Liver (tissue), 9 donors: ENCODE results near the gene DIP2C. TPM values are rescaled to one million over a fixed set of nuclear protein-coding genes. Genes with fewer than 3 reads are reported as not detected.

Experiments used
- DNase-seq: peaks from one replicate; pipeline ENCODE4 v3.0.0-alpha.2; 2017; ENCODE audit warnings: low spot score
- H3K27ac ChIP-seq, 2 donors: one replicate each; pipeline ENCODE4 v1.7.0; 2013; ENCODE audit warnings: inconsistent platforms in 2 of 2, low read length in 2 of 2, control low read depth in 1 of 2, low read depth in 1 of 2, mild to moderate bottlenecking in 1 of 2
- H3K27me3 ChIP-seq, 4 donors: one replicate each; pipeline versions ENCODE4 v1.6.1 to v1.7.0; 2013; ENCODE audit warnings: low read length in 3 of 4, inconsistent platforms in 1 of 4, mild to moderate bottlenecking in 1 of 4, moderate library complexity in 1 of 4; ENCODE audit not compliant: control insufficient read depth in 4 of 4, insufficient read depth in 4 of 4
- H3K36me3 ChIP-seq, 4 donors: one replicate each; pipeline versions ENCODE4 v1.6.1 to v1.7.0; 2013; ENCODE audit warnings: low read length in 3 of 4, mild to moderate bottlenecking in 3 of 4, low read depth in 1 of 4, moderate library complexity in 1 of 4; ENCODE audit not compliant: control insufficient read depth in 4 of 4, insufficient read depth in 3 of 4
- H3K4me1 ChIP-seq, 4 donors: one replicate each; pipeline versions ENCODE4 v1.6.1 to v1.7.0; 2013; ENCODE audit warnings: low read length in 3 of 4, mild to moderate bottlenecking in 3 of 4, moderate library complexity in 1 of 4; ENCODE audit not compliant: control insufficient read depth in 4 of 4, insufficient read depth in 4 of 4
- H3K4me3 ChIP-seq, 3 donors: one replicate each; pipeline versions ENCODE4 v1.6.1 to v1.7.0; 2013; ENCODE audit warnings: low read length in 3 of 3, control low read depth in 1 of 3, low read depth in 1 of 3, mild to moderate bottlenecking in 1 of 3
- H3K9ac ChIP-seq, 2 donors: one replicate each; pipeline ENCODE4 v1.7.0; 2013; ENCODE audit warnings: low read length in 2 of 2, mild to moderate bottlenecking in 2 of 2, moderate library complexity in 2 of 2, control low read depth in 1 of 2, low read depth in 1 of 2
- H3K9me3 ChIP-seq, 4 donors: one replicate each; pipeline versions ENCODE4 v1.6.1 to v1.7.0; 2013; ENCODE audit warnings: low read length in 3 of 4; ENCODE audit not compliant: control insufficient read depth in 4 of 4
- EGR1 ChIP-seq, 2 donors: IDR thresholded peaks; 2 replicates each; pipeline ENCODE4 v1.6.1; 2016 to 2018; ENCODE audit warnings: antibody characterized with exemption in 2 of 2, low read depth in 2 of 2
- FOXA1 ChIP-seq: IDR thresholded peaks from 2 replicates; pipeline ENCODE4 v1.6.1; 2016; ENCODE audit warnings: antibody characterized with exemption
- FOXA2 ChIP-seq: IDR thresholded peaks from 2 replicates; pipeline ENCODE4 v1.6.1; 2016; ENCODE audit warnings: antibody characterized with exemption
- GABPA ChIP-seq, 2 donors: IDR thresholded peaks in 1 of 2; conservative IDR thresholded peaks in 1 of 2; 2 replicates each; pipeline ENCODE4 v1.6.1; 2016; ENCODE audit warnings: antibody characterized with exemption in 2 of 2, mild to moderate bottlenecking in 1 of 2, moderate library complexity in 1 of 2
- HNF4A ChIP-seq, 2 donors: conservative IDR thresholded peaks; 2 replicates each; pipeline ENCODE4 v1.6.1; 2016; ENCODE audit warnings: antibody characterized with exemption in 2 of 2, mild to moderate bottlenecking in 2 of 2
- JUND ChIP-seq, 2 donors: IDR thresholded peaks; 2 replicates each; pipeline ENCODE4 v1.6.1; 2016; ENCODE audit warnings: antibody characterized with exemption in 2 of 2
- NR2F2 ChIP-seq: IDR thresholded peaks from 2 replicates; pipeline ENCODE4 v1.6.1; 2016; ENCODE audit warnings: antibody characterized with exemption
- RAD21 ChIP-seq, 2 donors: IDR thresholded peaks; 2 replicates each; pipeline ENCODE4 v1.6.1; 2016; ENCODE audit warnings: antibody characterized with exemption in 2 of 2, mild to moderate bottlenecking in 2 of 2
- RXRA ChIP-seq, 2 donors: IDR thresholded peaks; 2 replicates each; pipeline ENCODE4 v1.6.1; 2017 to 2018; ENCODE audit warnings: antibody characterized with exemption in 2 of 2, mild to moderate bottlenecking in 1 of 2
- SP1 ChIP-seq: IDR thresholded peaks from 2 replicates; pipeline ENCODE4 v1.6.1; 2018; ENCODE audit warnings: antibody characterized with exemption, mild to moderate bottlenecking
- TAF1 ChIP-seq: conservative IDR thresholded peaks from 2 replicates; pipeline ENCODE4 v1.6.1; 2016; ENCODE audit warnings: antibody characterized with exemption, mild to moderate bottlenecking
- YY1 ChIP-seq: IDR thresholded peaks from 2 replicates; pipeline ENCODE4 v1.6.1; 2016; ENCODE audit warnings: antibody characterized with exemption, mild to moderate bottlenecking
- WGBS: extraction: QIAGEN DNeasy Blood & Tissue Kit; methylation state at CpG from one replicate; pipeline ENCODE4 v1.1.7; 2013; 5-methylcytosine and 5-hydroxymethylcytosine counted together
- polyA plus RNA-seq, 2 donors: library from polyadenylated mRNA; stranded (reverse) in 1 of 2; unstranded in 1 of 2; fragments of 200-250 nt in 1 of 2; fragments of >200 nt in 1 of 2; fragmentation: Nextera tagmentation in 1 of 2; extraction: Ambion mirVana in 1 of 2; gene quantifications; one replicate each; pipeline versions ENCODE4 v1.2.1 to v1.2.3, GENCODE V29; 2013 to 2015
- total RNA-seq, 2 donors: library from RNA; depleted of rRNA; stranded (reverse); fragments of >200 nt; gene quantifications; one replicate each; pipeline ENCODE4 v1.2.3, GENCODE V29; 2014
- TF ChIP-seq, protein P1 (sequence below): IDR thresholded peaks from 2 replicates; pipeline ENCODE4 v1.6.1; 2016; ENCODE audit warnings: antibody characterized with exemption
- TF ChIP-seq, protein P2 (sequence below): IDR thresholded peaks from 2 replicates; pipeline ENCODE4 v1.6.1; 2016; ENCODE audit warnings: antibody characterized with exemption
- TF ChIP-seq, protein P3 (sequence below): IDR thresholded peaks from 2 replicates; pipeline ENCODE4 v1.6.1; 2016; ENCODE audit warnings: antibody characterized with exemption
- TF ChIP-seq, protein P4 (sequence below): fragments of 150-350 bp; IDR thresholded peaks from 2 replicates; pipeline ENCODE4 v1.5.1; 2017; ENCODE audit warnings: improper control_type of control experiment, low read depth, low read length; ENCODE audit not compliant: missing input control
- TF ChIP-seq, protein P5 (sequence below): IDR thresholded peaks from 2 replicates; pipeline ENCODE4 v1.6.1; 2016; ENCODE audit warnings: antibody characterized with exemption, mild to moderate bottlenecking
- donor health status: healthy.
- donor health status: healthy.
- donor health status: healthy.
- donor health status: healthy.
- donor health status: healthy.

The DIP2C gene
- total and polyA plus RNA-seq, 4 donors = 4.2 to 12.2 (median 5.7) TPM

DNA sequence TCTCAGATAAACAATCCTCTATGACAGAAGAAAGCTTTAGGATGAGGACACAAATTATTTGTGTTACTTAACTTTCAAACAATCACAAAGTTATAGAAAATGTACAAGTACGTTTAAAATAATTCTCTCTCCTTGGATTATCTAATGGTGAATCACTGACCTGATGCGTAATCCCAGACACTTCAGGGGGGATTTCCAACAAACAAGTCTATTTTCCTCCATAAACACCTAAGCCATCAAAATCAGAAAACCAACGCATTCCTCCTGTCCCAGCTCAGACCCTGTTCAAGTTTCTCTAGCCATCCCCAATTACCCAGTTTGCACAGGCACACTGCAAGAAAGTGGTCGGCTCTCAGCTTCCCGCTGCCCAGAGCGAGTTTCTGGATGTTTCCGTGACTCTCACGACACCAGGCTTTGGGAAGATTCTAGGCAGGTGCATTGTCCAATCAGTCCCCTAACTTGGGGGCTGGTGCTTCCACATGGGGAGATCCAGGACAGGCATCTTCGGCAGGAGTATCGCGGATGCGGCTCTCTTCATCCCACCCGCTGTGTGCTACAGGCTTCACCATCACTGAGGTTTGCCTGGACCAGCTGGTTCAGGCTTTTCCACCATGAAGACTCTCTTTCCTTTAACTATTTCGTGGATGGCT lies 354.2 kb downstream of the DIP2C start:
- H3K9me3 ChIP-seq = no peaks in the 10 kb centered on the region
- 93% methylated on average over 14 of the region's 14 CpGs for WGBS
- H3K36me3 ChIP-seq = peaks cover 0 to 7% (median 2%) of the 10 kb centered on the region in 4 donors
- no peak for DNase-seq
- no peak overlapping the region for H3K4me3 ChIP-seq
- no peaks in the 10 kb centered on the region for H3K27me3 ChIP-seq
- peaks cover 0 to 6% (median 5%) of the 10 kb centered on the region in 4 donors for H3K4me1 ChIP-seq
- H3K27ac ChIP-seq = no peak overlapping the region
- no peak for TF ChIP-seq HNF4A (conservative IDR thresholded peaks at IDR 0.05)
- no peak for TF ChIP-seq SP1
- TF ChIP-seq FOXA1 = no peak
- no peak for TF ChIP-seq RXRA (IDR thresholded peaks at IDR 0.05)
- TF ChIP-seq GABPA (IDR thresholded peaks at IDR 0.05 in 1 of 2, conservative IDR thresholded peaks at IDR 0.05 in 1 of 2) = no peak
- TF ChIP-seq, protein P1, sequence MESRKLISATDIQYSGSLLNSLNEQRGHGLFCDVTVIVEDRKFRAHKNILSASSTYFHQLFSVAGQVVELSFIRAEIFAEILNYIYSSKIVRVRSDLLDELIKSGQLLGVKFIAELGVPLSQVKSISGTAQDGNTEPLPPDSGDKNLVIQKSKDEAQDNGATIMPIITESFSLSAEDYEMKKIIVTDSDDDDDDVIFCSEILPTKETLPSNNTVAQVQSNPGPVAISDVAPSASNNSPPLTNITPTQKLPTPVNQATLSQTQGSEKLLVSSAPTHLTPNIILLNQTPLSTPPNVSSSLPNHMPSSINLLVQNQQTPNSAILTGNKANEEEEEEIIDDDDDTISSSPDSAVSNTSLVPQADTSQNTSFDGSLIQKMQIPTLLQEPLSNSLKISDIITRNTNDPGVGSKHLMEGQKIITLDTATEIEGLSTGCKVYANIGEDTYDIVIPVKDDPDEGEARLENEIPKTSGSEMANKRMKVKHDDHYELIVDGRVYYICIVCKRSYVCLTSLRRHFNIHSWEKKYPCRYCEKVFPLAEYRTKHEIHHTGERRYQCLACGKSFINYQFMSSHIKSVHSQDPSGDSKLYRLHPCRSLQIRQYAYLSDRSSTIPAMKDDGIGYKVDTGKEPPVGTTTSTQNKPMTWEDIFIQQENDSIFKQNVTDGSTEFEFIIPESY = no peak
- TF ChIP-seq, protein P2, sequence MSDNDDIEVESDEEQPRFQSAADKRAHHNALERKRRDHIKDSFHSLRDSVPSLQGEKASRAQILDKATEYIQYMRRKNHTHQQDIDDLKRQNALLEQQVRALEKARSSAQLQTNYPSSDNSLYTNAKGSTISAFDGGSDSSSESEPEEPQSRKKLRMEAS = no peak
- TF ChIP-seq RAD21 (IDR thresholded peaks at IDR 0.05) = no peak
- TF ChIP-seq NR2F2 = no peak
- TF ChIP-seq FOXA2 = no peak
- H3K9ac ChIP-seq = no peak overlapping the region

DNA sequence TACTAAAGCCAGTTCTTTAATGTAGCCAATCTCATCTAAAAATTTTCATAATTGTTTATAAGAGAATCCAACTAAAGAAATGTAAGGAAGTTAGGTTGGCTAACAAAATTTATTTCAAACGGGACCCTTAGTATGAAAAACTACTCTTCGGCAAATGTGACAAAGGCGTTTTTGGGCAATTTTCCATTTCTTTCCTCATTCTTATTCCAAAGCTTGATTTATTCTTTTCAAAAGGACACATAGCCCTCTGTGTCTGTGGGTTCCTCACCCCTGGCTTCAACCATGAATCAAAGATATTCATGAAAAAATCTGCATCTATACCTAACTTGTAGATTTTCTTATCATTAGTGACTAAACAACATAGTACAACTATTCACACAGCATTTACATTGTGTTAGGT lies 358.3 kb downstream of the DIP2C start:
- peaks cover 0 to 12% (median 5%) of the 10 kb centered on the region in 4 donors for H3K4me1 ChIP-seq
- no peak overlapping the region for H3K9ac ChIP-seq
- H3K27ac ChIP-seq = no peak overlapping the region
- no peak overlapping the region for H3K4me3 ChIP-seq
- no peak for DNase-seq
- TF ChIP-seq GABPA (IDR thresholded peaks at IDR 0.05 in 1 of 2, conservative IDR thresholded peaks at IDR 0.05 in 1 of 2) = no peak
- no peak for TF ChIP-seq RXRA (IDR thresholded peaks at IDR 0.05)
- TF ChIP-seq, protein P3, sequence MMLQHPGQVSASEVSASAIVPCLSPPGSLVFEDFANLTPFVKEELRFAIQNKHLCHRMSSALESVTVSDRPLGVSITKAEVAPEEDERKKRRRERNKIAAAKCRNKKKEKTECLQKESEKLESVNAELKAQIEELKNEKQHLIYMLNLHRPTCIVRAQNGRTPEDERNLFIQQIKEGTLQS = no peak
- no peak for TF ChIP-seq YY1
- no peak for TF ChIP-seq FOXA2
- no peak for TF ChIP-seq HNF4A (conservative IDR thresholded peaks at IDR 0.05)
- TF ChIP-seq, protein P2 = no peak
- TF ChIP-seq, protein P1 = no peak
- TF ChIP-seq EGR1 (IDR thresholded peaks at IDR 0.05; ENCODE audit: low read depth in 2 of 2) = no peak
- TF ChIP-seq, protein P4, sequence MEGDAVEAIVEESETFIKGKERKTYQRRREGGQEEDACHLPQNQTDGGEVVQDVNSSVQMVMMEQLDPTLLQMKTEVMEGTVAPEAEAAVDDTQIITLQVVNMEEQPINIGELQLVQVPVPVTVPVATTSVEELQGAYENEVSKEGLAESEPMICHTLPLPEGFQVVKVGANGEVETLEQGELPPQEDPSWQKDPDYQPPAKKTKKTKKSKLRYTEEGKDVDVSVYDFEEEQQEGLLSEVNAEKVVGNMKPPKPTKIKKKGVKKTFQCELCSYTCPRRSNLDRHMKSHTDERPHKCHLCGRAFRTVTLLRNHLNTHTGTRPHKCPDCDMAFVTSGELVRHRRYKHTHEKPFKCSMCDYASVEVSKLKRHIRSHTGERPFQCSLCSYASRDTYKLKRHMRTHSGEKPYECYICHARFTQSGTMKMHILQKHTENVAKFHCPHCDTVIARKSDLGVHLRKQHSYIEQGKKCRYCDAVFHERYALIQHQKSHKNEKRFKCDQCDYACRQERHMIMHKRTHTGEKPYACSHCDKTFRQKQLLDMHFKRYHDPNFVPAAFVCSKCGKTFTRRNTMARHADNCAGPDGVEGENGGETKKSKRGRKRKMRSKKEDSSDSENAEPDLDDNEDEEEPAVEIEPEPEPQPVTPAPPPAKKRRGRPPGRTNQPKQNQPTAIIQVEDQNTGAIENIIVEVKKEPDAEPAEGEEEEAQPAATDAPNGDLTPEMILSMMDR = no peak
- no peak for TF ChIP-seq TAF1
- no peak for TF ChIP-seq SP1
- no peak for TF ChIP-seq JUND (IDR thresholded peaks at IDR 0.05)
- TF ChIP-seq, protein P5, sequence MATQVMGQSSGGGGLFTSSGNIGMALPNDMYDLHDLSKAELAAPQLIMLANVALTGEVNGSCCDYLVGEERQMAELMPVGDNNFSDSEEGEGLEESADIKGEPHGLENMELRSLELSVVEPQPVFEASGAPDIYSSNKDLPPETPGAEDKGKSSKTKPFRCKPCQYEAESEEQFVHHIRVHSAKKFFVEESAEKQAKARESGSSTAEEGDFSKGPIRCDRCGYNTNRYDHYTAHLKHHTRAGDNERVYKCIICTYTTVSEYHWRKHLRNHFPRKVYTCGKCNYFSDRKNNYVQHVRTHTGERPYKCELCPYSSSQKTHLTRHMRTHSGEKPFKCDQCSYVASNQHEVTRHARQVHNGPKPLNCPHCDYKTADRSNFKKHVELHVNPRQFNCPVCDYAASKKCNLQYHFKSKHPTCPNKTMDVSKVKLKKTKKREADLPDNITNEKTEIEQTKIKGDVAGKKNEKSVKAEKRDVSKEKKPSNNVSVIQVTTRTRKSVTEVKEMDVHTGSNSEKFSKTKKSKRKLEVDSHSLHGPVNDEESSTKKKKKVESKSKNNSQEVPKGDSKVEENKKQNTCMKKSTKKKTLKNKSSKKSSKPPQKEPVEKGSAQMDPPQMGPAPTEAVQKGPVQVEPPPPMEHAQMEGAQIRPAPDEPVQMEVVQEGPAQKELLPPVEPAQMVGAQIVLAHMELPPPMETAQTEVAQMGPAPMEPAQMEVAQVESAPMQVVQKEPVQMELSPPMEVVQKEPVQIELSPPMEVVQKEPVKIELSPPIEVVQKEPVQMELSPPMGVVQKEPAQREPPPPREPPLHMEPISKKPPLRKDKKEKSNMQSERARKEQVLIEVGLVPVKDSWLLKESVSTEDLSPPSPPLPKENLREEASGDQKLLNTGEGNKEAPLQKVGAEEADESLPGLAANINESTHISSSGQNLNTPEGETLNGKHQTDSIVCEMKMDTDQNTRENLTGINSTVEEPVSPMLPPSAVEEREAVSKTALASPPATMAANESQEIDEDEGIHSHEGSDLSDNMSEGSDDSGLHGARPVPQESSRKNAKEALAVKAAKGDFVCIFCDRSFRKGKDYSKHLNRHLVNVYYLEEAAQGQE = no peak
- TF ChIP-seq NR2F2 = no peak
- no peak for TF ChIP-seq FOXA1
- no peaks in the 10 kb centered on the region for H3K27me3 ChIP-seq
- 96% methylated on average over 3 of the region's 3 CpGs for WGBS
- peaks cover 4 to 7% (median 5%) of the 10 kb centered on the region in 4 donors for H3K36me3 ChIP-seq
- no peaks in the 10 kb centered on the region for H3K9me3 ChIP-seq
